ENCODE measurements around the gene ACSL3.

- TF ChIP-seq CTCF (conservative IDR thresholded peaks at IDR 0.05; ENCODE audit: low read depth, low read length) (no peak), EZH2phosphoT487 (IDR thresholded peaks at IDR 0.05; ENCODE audit: borderline replicate concordance, low read length) (no peak)
Observed at GRCh38 chr2:222879604-222879933, 18.7 kb downstream of the ACSL3 start.
